Lower leg skin (tissue), 3 donors: ENCODE results near the gene CA6.

Experiments used
- CTCF ChIP-seq, 3 donors: fragments of 450-650 bp; IDR thresholded peaks; one replicate each; pipeline ENCODE4 v1.5.1; 2016; ENCODE audit warnings: antibody characterized with exemption in 3 of 3, mild to moderate bottlenecking in 3 of 3, moderate library complexity in 2 of 3
- POLR2A ChIP-seq, 2 donors: fragments of 450-650 bp; IDR thresholded peaks; one replicate each; pipeline ENCODE4 v1.6.1; 2016 to 2017; ENCODE audit warnings: antibody characterized with exemption in 2 of 2, mild to moderate bottlenecking in 1 of 2, moderate library complexity in 1 of 2

DNA sequence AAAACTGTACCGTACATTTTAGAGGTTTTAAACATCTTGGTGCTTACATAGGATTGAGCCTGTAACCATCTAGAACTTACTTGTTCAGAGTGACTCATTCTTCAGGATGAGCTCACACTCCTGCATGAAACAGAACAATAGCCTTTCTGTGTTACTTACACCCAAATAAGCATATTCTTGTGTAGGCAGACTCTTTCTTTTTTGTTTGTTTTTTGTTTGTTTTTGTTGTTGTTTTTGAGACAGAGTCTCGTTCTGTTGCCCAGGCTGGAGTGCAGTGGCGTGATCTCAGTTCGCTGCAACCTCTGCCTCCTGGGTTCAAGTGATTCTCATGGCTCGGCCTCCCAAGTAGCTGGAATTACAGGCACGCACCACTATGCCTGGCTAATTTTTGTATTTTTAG, 3.8 kb upstream of the CA6 start:
- TF ChIP-seq CTCF (IDR thresholded peaks at IDR 0.05), result no peak
- no peak for TF ChIP-seq POLR2A (IDR thresholded peaks at IDR 0.05)
